PC-3 (cell line): ENCODE data around the gene SPSB4. TPM values are rescaled to one million over a fixed set of nuclear protein-coding genes. Genes with fewer than 3 reads are reported as not detected.

ENCODE experiments used
- ATAC-seq: fragments of 200-7000 bp; cut with Tn5 transposase; 2 replicates; pipeline ENCODE4 v1.9.1; 2020; ENCODE audit warnings: mild to moderate bottlenecking, moderate library complexity
- BruUV-seq: library from RNA; stranded (reverse); fragments of 400-500 nt; replicated peaks from 2 replicates; lab custom pipeline; 2021; lab: Mats Ljungman, UMichigan
- CTCF ChIA-PET: fragments of 300-600 bp; sonication (Branson Sonifier 250); formaldehyde crosslinking; loops from one replicate; lab custom pipeline; 2022; ENCODE audit warnings: antibody characterized with exemption; lab: Charles Lee
- POLR2A ChIA-PET: fragments of 300-600 bp; sonication (Branson Sonifier 250); formaldehyde crosslinking; loops from one replicate; lab custom pipeline; 2022; ENCODE audit warnings: antibody characterized with exemption; ENCODE audit not compliant: unreplicated experiment; lab: Charles Lee
- DNase-seq: peaks from one replicate; pipeline ENCODE4 v3.0.0-alpha.2; 2015
- H2AFZ ChIP-seq: fragments of 300-600 bp; sonication (generic); 2 replicates; pipeline ENCODE4 v1.6.0; 2016; ENCODE audit warnings: antibody characterized with exemption, low read length
- H3F3A ChIP-seq: fragments of 300-600 bp; sonication (generic); one replicate; pipeline ENCODE4 v1.6.0; 2017; ENCODE audit warnings: antibody characterized with exemption, low read length, control low read depth, mild to moderate bottlenecking; ENCODE audit not compliant: unreplicated experiment
- H3K27ac ChIP-seq: fragments of 300-600 bp; sonication (generic); 2 replicates; pipeline ENCODE4 v1.5.1; 2016; ENCODE audit warnings: mild to moderate bottlenecking, low read length
- H3K27me3 ChIP-seq: fragments of 300-600 bp; sonication (generic); 2 replicates; pipeline ENCODE4 v1.6.1; 2016; ENCODE audit warnings: low read length, mixed read lengths
- H3K36me3 ChIP-seq: fragments of 300-600 bp; sonication (generic); 2 replicates; pipeline ENCODE4 v1.6.1; 2016; ENCODE audit warnings: low read depth, mixed run types, low read length, mixed read lengths
- H3K4me1 ChIP-seq: fragments of 300-600 bp; sonication (generic); 2 replicates; pipeline ENCODE4 v1.5.1; 2016; ENCODE audit warnings: low read length; ENCODE audit not compliant: insufficient read depth
- H3K4me2 ChIP-seq: fragments of 300-600 bp; sonication (generic); 2 replicates; pipeline ENCODE4 v1.6.0; 2016; ENCODE audit warnings: low read length
- H3K4me3 ChIP-seq: fragments of 300-600 bp; sonication (generic); 2 replicates; pipeline ENCODE4 v1.5.1; 2016; ENCODE audit warnings: mild to moderate bottlenecking, low read length, mixed read lengths
- H3K79me2 ChIP-seq: fragments of 300-600 bp; sonication (generic); 2 replicates; pipeline ENCODE4 v1.6.1; 2017; ENCODE audit warnings: low read length, mixed read lengths
- H3K9ac ChIP-seq: fragments of 300-600 bp; sonication (generic); 2 replicates; pipeline ENCODE4 v1.6.0; 2016; ENCODE audit warnings: mild to moderate bottlenecking, low read length
- H3K9me2 ChIP-seq: fragments of 300-600 bp; sonication (generic); replicated peaks from 2 replicates; pipeline ENCODE4 v1.6.1; 2016; ENCODE audit warnings: mixed run types, low read length, mixed read lengths
- H3K9me3 ChIP-seq: fragments of 300-600 bp; sonication (generic); 2 replicates; pipeline ENCODE4 v1.6.1; 2016; ENCODE audit warnings: low read length, mixed read lengths
- H4K20me1 ChIP-seq: fragments of 300-600 bp; sonication (generic); 2 replicates; pipeline ENCODE4 v1.6.1; 2016; ENCODE audit warnings: low read length, mixed read lengths
- EZH2 ChIP-seq: fragments of 300-600 bp; sonication (generic); IDR thresholded peaks from one replicate; pipeline ENCODE4 v1.6.1; 2017; ENCODE audit warnings: antibody characterized with exemption, mild to moderate bottlenecking, low read length; ENCODE audit not compliant: unreplicated experiment
- EZH2phosphoT487 ChIP-seq: fragments of 300-600 bp; sonication (generic); IDR thresholded peaks from 2 replicates; pipeline ENCODE4 v1.6.1; 2018; ENCODE audit warnings: mild to moderate bottlenecking, antibody characterized with exemption, low read length, borderline replicate concordance
- intact Hi-C: fragments of 100-400 bp; cut with micrococcal nuclease; formaldehyde crosslinking; loops from 2 replicates; pipeline ENCODE4 v1.9.0; 2023
- total RNA-seq: library from RNA; depleted of rRNA; stranded (reverse); fragments of >200 nt; gene quantifications from 2 replicates; pipeline ENCODE4 v1.2.3, GENCODE V29; 2014
- TF ChIP-seq, protein P1 (sequence below): fragments of 300-600 bp; sonication (generic); conservative IDR thresholded peaks from 2 replicates; pipeline ENCODE4 v1.5.1; 2017; ENCODE audit warnings: antibody characterized with exemption, low read depth, mild to moderate bottlenecking, low read length

Gene SPSB4
- total RNA-seq, 1 experiment from 2014 or later: not detected

DNA sequence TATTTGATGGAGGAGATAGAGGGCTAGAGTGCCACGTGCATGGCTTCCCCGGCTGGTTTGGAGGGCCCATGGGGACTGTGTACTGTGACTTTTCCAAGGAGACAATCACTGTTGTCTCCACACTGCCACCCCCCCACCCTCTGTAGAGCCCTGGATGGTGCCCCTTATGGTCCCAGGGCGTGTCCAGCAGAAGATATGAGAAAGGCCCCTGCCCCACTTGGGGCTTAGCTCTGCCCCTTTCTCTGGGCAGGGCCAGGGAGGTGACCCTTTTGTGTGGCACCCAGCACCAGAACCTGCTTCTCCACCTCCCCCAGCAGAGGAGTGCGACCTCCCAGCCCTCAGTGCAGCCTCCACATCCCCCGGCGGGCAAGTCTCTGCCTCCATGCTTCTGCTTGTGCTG, 32.1 kb downstream of the SPSB4 start:
- no peak for DNase-seq
- POLR2A ChIA-PET: no interaction called here

DNA sequence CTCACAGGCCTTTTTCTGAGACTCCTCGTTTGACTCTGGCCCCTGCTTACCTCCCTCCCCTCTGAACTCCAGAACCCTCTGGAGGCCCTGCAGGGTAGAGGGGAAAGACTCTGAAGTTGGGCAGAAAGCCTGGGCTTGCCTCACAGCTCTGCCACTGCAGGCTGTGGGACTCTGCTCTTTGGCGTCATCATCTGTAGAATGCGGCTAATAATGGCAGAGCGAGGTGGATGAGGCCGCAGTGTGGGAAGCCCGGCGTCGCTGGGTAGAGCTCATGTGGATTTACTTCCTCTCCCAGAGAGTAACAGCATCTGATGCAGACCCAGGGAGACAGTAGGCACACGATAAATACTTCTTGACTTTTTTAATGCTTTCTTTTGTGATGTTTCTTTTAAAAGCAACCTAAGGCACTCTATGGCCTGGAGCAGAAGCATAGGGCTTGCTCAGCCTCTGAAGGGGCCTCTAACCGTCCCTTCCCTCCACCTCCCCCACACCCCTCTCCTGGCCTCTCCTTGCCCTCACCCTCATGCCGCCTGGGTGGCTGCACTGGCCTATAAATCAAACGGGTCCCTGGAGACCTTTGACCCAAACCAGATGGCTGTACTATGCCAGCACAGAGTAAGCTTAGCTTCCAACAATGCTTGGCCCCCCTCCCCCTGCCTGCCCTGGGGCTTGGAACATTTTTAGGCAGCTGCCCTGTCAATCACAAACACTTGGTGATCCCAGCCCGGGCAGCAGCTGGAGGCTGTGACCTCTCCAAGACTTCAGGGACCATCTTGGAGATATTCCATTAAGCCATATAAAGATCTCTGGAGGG, 32.9 kb downstream of the SPSB4 start:
- ATAC-seq (no peak), DNase-seq (no peak)
- Histone ChIP-seq H3F3A (no peaks in the 10 kb centered on the region), H3K27ac (no peak overlapping the region), H3K79me2 (no peaks in the 10 kb centered on the region), H3K4me1 (no peaks in the 10 kb centered on the region), H3K36me3 (no peaks in the 10 kb centered on the region), H3K9me2 (no peaks in the 10 kb centered on the region), H3K9me3 (no peaks in the 10 kb centered on the region), H4K20me1 (no peaks in the 10 kb centered on the region), H3K4me2 (no peak overlapping the region), H2AFZ (no peak overlapping the region), H3K27me3 (no peaks in the 10 kb centered on the region), H3K9ac (no peak overlapping the region), H3K4me3 (no peak overlapping the region)
- no peak for TF ChIP-seq EZH2phosphoT487
- ChIA-PET CTCF (interaction anchor here (0.5 kb wide), 1 partner anchor 221 kb away, joined by 4 read pairs; no protein-coding TSS in a partner anchor), POLR2A (no interaction called here)
- intact Hi-C loops: no loop called here
- BruUV-seq: no TSS peak

More for the DNA sequence above, 32.1 kb downstream of the SPSB4 start:
- CTCF ChIA-PET: no interaction called here
- no TSS peak for BruUV-seq
- no peaks in the 10 kb centered on the region for H3K9me2 ChIP-seq
- H4K20me1 ChIP-seq: no peaks in the 10 kb centered on the region
- H3K4me2 ChIP-seq: no peak overlapping the region
- no peaks in the 10 kb centered on the region for H3K27me3 ChIP-seq
- TF ChIP-seq, protein P1, sequence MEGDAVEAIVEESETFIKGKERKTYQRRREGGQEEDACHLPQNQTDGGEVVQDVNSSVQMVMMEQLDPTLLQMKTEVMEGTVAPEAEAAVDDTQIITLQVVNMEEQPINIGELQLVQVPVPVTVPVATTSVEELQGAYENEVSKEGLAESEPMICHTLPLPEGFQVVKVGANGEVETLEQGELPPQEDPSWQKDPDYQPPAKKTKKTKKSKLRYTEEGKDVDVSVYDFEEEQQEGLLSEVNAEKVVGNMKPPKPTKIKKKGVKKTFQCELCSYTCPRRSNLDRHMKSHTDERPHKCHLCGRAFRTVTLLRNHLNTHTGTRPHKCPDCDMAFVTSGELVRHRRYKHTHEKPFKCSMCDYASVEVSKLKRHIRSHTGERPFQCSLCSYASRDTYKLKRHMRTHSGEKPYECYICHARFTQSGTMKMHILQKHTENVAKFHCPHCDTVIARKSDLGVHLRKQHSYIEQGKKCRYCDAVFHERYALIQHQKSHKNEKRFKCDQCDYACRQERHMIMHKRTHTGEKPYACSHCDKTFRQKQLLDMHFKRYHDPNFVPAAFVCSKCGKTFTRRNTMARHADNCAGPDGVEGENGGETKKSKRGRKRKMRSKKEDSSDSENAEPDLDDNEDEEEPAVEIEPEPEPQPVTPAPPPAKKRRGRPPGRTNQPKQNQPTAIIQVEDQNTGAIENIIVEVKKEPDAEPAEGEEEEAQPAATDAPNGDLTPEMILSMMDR: no peak
- TF ChIP-seq EZH2phosphoT487 (no peak), EZH2 (no peak)
- H3K36me3 ChIP-seq: no peaks in the 10 kb centered on the region
- intact Hi-C loops: no loop called here
- no peaks in the 10 kb centered on the region for H3K9me3 ChIP-seq
- no peak overlapping the region for H3K9ac ChIP-seq
- no peak overlapping the region for H2AFZ ChIP-seq
- H3K79me2 ChIP-seq: no peaks in the 10 kb centered on the region
- ATAC-seq: no peak
- no peaks in the 10 kb centered on the region for H3F3A ChIP-seq
- H3K4me1 ChIP-seq: no peaks in the 10 kb centered on the region
- H3K27ac ChIP-seq: no peak overlapping the region
- no peak overlapping the region for H3K4me3 ChIP-seq

DNA sequence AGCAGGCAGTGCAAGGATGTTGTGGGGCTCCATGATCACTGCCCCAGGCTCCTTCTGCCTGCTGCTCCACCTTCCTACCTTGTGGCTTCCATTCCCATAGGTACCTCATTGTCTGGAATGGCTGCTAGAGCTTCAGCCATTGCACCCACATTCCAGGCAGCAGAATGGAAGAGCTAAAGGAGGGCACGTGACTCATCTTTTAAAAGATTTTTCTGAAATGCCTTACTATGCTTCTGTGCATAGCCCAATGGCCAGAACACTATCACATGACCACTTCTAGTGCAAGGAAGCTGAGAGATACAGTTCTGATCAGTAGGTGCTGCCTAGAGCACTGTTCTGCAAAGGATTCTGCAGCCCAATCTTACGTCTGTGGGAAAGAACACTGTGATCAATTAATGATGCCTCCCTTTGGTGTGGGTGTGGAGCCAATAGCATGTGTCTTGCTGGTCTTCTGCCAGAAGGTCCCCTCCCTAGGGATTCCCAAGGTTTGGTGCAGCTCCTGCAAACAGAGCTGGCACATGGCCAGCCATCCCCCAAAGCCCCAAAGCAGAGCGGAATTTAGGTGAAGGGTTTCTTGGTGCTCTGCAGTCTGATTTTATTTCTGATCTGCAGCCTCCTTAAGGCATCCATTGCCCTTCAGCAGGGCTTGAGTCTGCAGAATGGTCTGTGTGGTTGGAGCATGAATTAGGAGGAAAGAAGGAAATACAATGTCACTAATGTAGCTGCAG, 34.4 kb downstream of the SPSB4 start:
- ChIA-PET CTCF (no interaction called here), POLR2A (no interaction called here)
- no peaks in the 10 kb centered on the region for H3K4me1 ChIP-seq
- intact Hi-C loops: no loop called here
- no TSS peak for BruUV-seq
- H3K27me3 ChIP-seq: peaks cover 5% of the 10 kb centered on the region; the same call in 1 of the 2 replicates
- H3K9me2 ChIP-seq: no peaks in the 10 kb centered on the region
- H3K36me3 ChIP-seq: no peaks in the 10 kb centered on the region
- no peaks in the 10 kb centered on the region for H3F3A ChIP-seq
- H3K27ac ChIP-seq: no peak overlapping the region
- no peak overlapping the region for H3K9ac ChIP-seq
- no peaks in the 10 kb centered on the region for H3K9me3 ChIP-seq
- H2AFZ ChIP-seq: no peak overlapping the region
- ATAC-seq: no peak
- H3K4me2 ChIP-seq: no peak overlapping the region
- TF ChIP-seq, protein P1: no peak
- TF ChIP-seq EZH2phosphoT487 (no peak), EZH2 (no peak)
- no peaks in the 10 kb centered on the region for H3K79me2 ChIP-seq
- H3K4me3 ChIP-seq: no peak overlapping the region
- no peak for DNase-seq
- no peaks in the 10 kb centered on the region for H4K20me1 ChIP-seq
